ENCODE measurements around the gene INTS15.

Gene INTS15

GRCh38 chr7:6589829-6590644 lies at the start of gene INTS15:
Gene INTS15 (plus strand): TSS chr7:6590021. CDS start chr7:6590284, 263 bp downstream.
- DNase-seq = peak; percentile 78

GRCh38 chr7:6542368-6542767 lies 47.5 kb upstream of the INTS15 start:
- no peak for DNase-seq

- DNase-seq = no peak
Measured at GRCh38 chr7:6545398-6546126, 44.3 kb upstream of the INTS15 start.

GRCh38 chr7:6546498-6547251 lies 43.1 kb upstream of the INTS15 start:
- DNase-seq = no peak

GRCh38 chr7:6547400-6547799 lies 42.4 kb upstream of the INTS15 start:
- DNase-seq = no peak

- no peak for DNase-seq
Measured at GRCh38 chr7:6551016-6551511, 38.8 kb upstream of the INTS15 start, which contains the start of gene GRID2IP. Gene GRID2IP (minus strand): TSS chr7:6551461. CDS start chr7:6551436, 25 bp downstream.

GRCh38 chr7:6553448-6554044 lies 36.3 kb upstream of the INTS15 start:
- DNase-seq = no peak

- no peak for DNase-seq
Measured at GRCh38 chr7:6554848-6555247, 35.0 kb upstream of the INTS15 start.

GRCh38 chr7:6556196-6556595 lies 33.6 kb upstream of the INTS15 start:
- no peak for DNase-seq

GRCh38 chr7:6558837-6559236 lies 31.0 kb upstream of the INTS15 start:
- DNase-seq = peak; percentile 67

- DNase-seq = no peak
Measured at GRCh38 chr7:6559896-6560295, 29.9 kb upstream of the INTS15 start.

GRCh38 chr7:6562106-6562505 lies 27.7 kb upstream of the INTS15 start:
- no peak for DNase-seq

GRCh38 chr7:6563936-6564770 lies 25.7 kb upstream of the INTS15 start:
- DNase-seq = no peak

GRCh38 chr7:6565655-6566054 lies 24.2 kb upstream of the INTS15 start:
- no peak for DNase-seq

GRCh38 chr7:6567886-6568285 lies 21.9 kb upstream of the INTS15 start:
- DNase-seq = no peak

GRCh38 chr7:6571160-6571779 lies 18.6 kb upstream of the INTS15 start:
- DNase-seq = no peak

- no peak for DNase-seq
Measured at GRCh38 chr7:6575281-6576023, 14.4 kb upstream of the INTS15 start.

- peak; percentile 26 for DNase-seq
Measured at GRCh38 chr7:6576024-6576866, 13.6 kb upstream of the INTS15 start.

- DNase-seq = peak; percentile 44
Measured at GRCh38 chr7:6576867-6577368, 12.9 kb upstream of the INTS15 start.

All from hematopoietic multipotent progenitor cell treated with erythropoietin and hydrocortisone succinate and interleukin-3 and kit ligand, for 8 days (in vitro differentiated cells).